ENCODE results near the gene ZNF708.
"Not testable (repeated sequence)": the region's sequence is repeated elsewhere in the genome, so short reads cannot be mapped to it uniquely, and the experiment has no call there.

Gene ZNF708

GRCh38 chr19:21326169-21326568 is 3.0 kb downstream of the ZNF708 start:
- TF ChIP-seq, protein P1, sequence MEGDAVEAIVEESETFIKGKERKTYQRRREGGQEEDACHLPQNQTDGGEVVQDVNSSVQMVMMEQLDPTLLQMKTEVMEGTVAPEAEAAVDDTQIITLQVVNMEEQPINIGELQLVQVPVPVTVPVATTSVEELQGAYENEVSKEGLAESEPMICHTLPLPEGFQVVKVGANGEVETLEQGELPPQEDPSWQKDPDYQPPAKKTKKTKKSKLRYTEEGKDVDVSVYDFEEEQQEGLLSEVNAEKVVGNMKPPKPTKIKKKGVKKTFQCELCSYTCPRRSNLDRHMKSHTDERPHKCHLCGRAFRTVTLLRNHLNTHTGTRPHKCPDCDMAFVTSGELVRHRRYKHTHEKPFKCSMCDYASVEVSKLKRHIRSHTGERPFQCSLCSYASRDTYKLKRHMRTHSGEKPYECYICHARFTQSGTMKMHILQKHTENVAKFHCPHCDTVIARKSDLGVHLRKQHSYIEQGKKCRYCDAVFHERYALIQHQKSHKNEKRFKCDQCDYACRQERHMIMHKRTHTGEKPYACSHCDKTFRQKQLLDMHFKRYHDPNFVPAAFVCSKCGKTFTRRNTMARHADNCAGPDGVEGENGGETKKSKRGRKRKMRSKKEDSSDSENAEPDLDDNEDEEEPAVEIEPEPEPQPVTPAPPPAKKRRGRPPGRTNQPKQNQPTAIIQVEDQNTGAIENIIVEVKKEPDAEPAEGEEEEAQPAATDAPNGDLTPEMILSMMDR (conservative IDR thresholded peaks at IDR 0.05; ENCODE audit: control insufficient read depth, insufficient read depth, low read depth, low read length): no peak
- no peak for DNase-seq (ENCODE audit: low read depth)
- no peak overlapping the region for H3K4me3 ChIP-seq (ENCODE audit: control insufficient read depth, low read depth, low read length)

DNA sequence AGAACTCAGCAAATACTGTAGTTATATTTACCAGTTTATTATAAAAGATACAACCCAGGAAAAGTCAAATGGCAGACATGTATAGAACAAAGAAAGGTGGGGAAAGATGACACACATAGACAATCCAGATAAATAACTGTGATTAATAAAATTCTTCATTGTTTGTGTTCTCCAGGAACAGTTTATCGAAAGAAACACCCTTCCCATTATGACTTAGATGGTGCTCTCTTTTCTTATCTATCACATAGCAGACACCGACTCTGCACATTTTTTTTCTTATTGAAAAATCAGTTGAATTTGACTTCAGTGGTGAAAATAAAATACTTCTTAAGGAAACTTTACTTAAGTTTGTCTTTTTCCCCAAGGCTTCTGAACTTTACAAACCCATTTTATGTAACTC is 6.2 kb downstream of the ZNF708 start:
- no peak for DNase-seq (ENCODE audit: low read depth)
- TF ChIP-seq, protein P1 (conservative IDR thresholded peaks at IDR 0.05; ENCODE audit: control insufficient read depth, insufficient read depth, low read depth, low read length): no peak
- H3K4me3 ChIP-seq (ENCODE audit: control insufficient read depth, low read depth, low read length): no peak overlapping the region

- H3K4me3 ChIP-seq (ENCODE audit: control insufficient read depth, low read depth, low read length): no peak overlapping the region
- peak; percentile 12 for DNase-seq (ENCODE audit: low read depth)
- TF ChIP-seq, protein P1 (conservative IDR thresholded peaks at IDR 0.05; ENCODE audit: control insufficient read depth, insufficient read depth, low read depth, low read length): no peak
Observed at GRCh38 chr19:21322528-21322927, 6.7 kb downstream of the ZNF708 start.

DNA sequence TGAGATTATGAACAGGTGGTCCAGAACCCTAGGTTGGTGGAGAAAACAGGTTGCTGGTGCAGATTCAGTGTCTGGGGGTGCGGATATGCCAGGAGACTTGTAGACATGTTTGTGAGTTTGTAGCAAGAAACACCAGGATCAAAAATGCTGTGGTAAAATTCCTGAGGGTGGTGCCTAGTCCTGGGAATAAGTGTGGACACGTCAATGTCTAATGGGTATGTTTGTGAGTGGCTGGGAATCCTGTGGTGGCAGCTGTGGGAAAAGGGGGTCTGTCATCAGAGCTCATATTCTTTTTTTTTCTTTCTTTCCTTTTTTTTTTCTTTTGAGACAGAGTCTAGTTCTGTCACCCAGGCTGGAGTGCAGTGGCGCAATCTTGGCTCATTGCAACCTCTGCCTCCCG is 7.2 kb downstream of the ZNF708 start:
- H3K4me3 ChIP-seq (ENCODE audit: control insufficient read depth, low read depth, low read length): no peak overlapping the region
- TF ChIP-seq, protein P1 (conservative IDR thresholded peaks at IDR 0.05; ENCODE audit: control insufficient read depth, insufficient read depth, low read depth, low read length): no peak
- peak; percentile 23 for DNase-seq (ENCODE audit: low read depth)

GRCh38 chr19:21321134-21321533 is 8.1 kb downstream of the ZNF708 start:
- TF ChIP-seq, protein P1 (conservative IDR thresholded peaks at IDR 0.05; ENCODE audit: control insufficient read depth, insufficient read depth, low read depth, low read length): no peak
- H3K4me3 ChIP-seq (ENCODE audit: control insufficient read depth, low read depth, low read length): no peak overlapping the region
- DNase-seq (ENCODE audit: low read depth): peak; percentile 5

DNA sequence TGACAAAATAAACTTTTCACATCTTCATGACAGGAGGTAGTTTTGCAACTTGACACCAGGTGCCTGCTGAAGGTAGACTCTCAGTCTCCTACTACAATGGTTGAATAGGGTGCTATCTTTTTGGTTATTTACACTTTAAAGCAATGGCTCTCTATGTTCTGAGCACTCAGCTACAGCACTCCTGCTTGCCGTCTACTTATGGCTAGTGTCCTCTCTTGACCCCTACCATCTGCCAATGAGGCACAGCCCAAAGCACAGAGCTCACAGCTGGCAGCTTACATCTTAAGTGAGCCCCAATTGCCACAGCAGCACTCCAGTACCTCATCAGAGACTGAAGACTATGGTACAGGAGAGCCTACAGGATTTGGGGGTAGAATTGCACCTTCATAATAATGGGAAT is 11.4 kb downstream of the ZNF708 start:
- H3K4me3 ChIP-seq (ENCODE audit: control insufficient read depth, low read depth, low read length): no peak overlapping the region
- TF ChIP-seq, protein P1 (conservative IDR thresholded peaks at IDR 0.05; ENCODE audit: control insufficient read depth, insufficient read depth, low read depth, low read length): no peak
- DNase-seq (ENCODE audit: low read depth): no peak

DNA sequence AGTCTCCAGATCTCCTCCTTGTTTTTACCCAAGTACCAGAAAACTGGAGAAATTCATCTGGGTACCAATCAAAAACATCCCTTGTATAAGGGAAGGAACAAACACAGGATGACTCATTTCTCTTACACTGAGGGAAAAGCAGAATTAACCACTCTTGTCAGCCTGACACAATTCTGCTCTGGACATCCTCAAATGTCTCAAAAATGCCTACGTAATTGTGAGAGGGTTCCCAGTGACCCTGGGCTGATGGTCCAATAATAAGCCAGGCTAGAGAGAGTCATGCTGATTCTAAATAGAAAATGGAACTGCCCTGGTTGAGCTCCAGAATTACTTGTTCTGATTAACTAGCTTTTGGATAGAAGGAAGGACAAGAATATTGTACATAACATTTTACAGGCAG is 14.5 kb downstream of the ZNF708 start:
- no peak overlapping the region for H3K4me3 ChIP-seq (ENCODE audit: control insufficient read depth, low read depth, low read length)
- peak; percentile 44 for DNase-seq (ENCODE audit: low read depth)
- TF ChIP-seq, protein P1 (conservative IDR thresholded peaks at IDR 0.05; ENCODE audit: control insufficient read depth, insufficient read depth, low read depth, low read length): no peak

DNA sequence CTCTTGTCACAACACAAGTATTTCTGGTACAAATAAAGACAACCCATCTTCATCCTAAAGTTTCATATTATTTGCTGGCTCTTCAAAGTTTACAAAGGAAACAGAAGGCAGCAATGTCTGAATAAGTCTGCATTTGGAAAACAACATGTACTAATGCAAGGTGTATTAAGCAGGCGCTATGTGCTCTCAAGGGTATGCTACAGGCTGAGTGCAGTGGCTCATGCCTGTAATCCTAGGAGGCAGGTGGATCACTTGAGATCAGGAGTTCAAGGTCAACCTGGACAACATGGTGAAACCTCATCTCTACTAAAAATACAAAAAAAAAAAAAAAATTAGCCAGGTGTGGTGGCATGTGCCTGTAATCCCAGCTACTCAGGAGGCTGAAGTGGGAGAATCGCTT is 16.4 kb downstream of the ZNF708 start:
- H3K4me3 ChIP-seq (ENCODE audit: control insufficient read depth, low read depth, low read length); DNase-seq (ENCODE audit: low read depth): not testable (repeated sequence)
